ENCODE measurements around the gene ASB15.
"Not testable (repeated sequence)": the region's sequence is repeated elsewhere in the genome, so short reads cannot be mapped to it uniquely, and the experiment has no call there.

Gene ASB15

DNA sequence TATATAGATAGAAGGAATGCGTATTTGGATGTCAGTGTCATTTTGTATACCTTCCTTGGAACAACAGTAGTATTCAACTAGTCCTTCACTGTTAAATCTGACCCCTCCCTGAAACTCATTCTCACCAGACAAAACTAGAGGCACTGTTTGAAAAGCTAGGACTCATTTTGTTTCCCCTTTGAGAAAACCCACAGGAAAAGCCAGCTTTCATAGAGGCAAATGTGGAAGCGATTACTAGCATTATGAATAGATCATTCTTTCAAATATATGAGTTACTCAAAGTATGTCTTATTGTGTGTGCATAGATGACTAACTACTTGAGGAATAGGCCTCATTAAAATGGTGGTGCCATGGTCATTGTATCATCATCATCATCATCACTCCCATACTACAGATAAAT is 1.9 kb upstream of the ASB15 start:
- DNase-seq, result no peak

DNA sequence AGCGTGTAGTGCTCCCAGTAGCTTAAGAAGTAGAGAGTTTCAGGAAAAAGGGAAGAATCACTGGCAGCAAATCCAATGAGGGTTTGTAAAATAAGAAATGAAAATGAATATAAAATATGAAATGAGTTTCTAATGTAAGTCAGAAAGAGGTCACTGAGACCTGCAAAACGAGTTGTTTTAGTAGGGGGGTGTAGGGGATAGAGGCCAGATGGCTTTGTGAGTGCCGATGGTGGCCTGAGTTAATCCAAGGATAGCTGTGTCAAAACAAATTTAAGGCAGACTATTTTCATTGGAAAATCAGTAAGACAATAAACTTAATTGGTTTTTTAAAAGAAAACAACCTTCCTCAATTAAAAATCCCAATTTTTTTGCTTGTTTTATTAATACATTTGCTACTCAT is 745 bp upstream of the ASB15 start:
- no peak for DNase-seq

DNA sequence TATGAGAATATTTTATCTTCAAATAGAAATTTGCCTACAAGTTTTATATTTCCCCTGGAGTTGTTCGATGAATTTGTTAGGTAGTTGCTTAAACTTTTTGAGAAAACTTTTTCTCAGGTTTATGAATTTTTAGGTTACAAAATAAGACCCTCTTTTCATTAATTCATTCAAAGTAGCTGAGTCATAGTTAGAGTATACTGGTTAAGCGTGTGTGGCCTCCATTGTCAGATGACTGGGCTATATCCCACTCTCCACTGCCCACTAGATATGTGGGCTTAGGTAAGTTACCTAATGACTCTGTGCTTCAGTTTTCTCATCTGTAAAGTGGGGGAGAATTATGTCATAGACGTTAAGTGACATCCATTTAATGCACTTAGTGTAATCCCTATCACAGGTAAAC is 1.0 kb downstream of the ASB15 start:
- no peak for DNase-seq

DNA sequence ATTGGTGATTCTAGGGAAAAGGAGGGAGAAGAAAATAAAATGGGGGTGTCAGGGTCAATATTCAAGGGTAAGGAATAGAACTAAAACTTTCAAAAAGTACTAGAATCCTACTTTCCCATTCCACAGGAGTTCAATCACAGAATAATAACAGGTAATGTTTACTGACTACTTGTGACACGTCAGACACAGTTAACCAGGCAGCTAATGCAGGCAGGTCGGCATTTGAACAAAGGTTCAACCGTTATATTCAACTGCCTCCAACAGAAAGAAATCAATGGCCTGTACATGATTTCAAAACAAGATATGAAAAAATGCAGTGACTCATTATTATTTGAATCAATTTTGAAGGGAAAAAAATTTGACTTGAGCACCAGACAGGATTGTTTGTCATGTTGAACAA is 3.1 kb downstream of the ASB15 start:
- no peak for DNase-seq

DNA sequence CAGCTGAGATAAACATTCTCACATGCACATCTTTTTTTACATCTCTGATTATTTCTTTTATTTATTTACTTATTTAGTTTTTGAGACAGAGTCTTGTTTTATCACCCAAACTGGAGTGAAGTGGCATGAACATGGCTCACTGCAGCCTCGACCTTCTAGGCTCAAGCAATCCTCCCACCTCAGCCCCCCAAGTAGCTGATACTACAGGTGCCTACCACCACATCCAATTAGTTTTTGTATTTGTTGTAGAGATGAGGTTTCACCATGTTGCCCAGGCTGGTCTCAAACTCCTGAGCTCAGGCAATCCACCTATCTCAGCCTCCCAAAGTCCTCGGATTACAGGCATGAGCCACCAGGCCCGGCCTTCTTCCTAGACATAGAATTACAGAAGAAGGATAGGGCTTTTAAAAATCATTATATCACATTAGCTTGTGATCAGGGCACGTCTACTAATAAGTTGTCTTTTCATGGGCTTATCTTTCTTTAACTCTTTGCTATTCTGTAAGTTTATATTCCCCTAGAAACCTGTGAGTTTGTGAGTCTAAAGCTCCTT is 5.9 kb downstream of the ASB15 start:
- no peak for DNase-seq

DNA sequence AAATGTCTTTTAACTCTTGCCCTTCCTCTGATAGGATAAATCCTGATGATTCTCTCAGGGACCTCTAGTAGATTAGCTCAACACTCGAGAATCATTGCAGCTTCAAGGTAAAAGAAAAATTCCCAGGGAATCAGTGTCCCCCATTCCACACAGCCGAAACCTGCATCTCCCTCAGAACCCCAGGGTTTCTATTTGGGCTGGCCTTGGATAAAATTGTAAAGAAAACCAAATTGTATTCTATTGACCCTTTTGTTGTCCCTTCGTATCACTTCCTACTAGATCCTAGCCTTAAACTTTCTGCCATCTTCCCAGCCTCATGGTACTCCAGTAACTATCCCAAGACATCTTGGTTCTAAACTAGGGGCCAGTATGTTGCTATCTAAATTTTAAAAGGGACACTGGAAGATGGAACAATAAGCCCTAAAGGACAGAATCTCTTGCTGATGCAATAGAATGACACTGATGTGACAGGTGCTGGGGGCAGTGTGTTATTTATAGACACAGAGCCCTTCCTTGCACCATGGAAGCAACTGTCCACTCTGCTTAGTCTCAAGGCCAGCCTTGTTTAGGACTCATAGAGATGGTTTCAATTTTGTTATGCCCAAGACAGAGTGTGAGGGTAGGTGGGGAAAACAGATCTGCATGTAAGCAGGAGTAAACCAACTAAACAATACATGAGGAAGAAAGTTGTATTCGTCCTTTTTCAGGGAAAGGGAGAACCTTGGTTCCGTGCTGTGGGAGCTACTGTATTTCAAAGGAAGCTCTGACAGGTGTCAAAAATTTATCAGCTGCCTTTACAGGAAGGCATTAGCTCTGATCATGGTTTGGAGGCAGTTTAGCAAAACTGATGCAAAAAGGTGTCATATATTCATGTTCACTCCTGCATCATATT is 7.6 kb downstream of the ASB15 start:
- DNase-seq, result no peak

DNA sequence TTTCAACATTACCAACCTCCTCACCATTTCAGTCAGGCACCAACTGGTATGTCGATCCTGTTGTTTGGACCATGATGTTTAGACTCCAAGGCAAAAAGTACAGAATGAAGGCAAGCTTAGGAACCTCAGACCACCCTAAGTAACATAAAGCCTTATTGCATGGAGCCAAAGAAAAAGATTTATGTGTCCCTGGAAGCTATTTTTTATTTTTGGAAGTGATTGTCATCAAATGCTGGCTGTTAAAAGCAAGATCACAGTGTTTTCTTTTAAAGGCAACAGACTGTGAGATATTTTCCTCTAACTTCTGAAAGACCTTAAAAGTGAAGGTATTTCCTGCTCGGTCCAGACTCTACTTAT is 8.2 kb downstream of the ASB15 start:
- no peak for DNase-seq

DNA sequence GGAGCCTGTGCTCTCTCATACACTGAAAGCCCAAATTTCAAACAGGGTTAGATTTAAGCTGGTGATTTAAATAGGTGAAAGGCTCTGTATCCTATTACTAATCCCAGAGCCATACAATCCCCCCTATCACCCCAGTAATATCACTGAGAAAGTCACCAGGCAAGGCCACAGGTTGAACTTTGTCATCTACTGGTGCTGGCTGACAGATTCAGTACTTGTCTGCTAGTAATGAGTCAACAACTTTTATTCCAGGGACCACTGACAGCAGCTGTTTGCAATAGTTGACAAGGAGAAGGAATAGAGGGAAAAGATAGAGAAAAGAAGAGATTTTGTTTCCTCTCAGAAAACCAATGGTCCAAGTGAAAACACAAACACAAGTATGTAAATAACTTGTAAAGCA is 10.4 kb downstream of the ASB15 start:
- no peak for DNase-seq

DNA sequence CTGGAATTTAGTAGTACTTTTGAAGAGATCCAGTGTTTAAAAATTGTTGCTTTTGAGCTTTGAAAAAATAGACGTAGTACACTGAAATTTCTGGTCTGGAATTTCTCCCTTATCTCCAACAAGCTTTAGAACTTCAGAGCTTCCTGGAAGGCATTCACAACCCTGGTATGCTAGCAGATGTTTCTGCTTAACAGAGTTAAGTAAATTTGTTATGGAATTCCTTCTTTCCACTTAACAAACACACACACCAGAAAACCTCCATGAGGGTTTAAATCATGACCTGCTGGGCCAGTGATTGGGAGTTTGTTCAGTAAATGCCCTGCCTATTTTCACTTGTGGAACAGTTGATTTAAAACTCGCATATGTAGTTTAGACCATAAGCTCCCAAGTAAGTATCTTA is 13.7 kb downstream of the ASB15 start:
- no peak for DNase-seq

DNA sequence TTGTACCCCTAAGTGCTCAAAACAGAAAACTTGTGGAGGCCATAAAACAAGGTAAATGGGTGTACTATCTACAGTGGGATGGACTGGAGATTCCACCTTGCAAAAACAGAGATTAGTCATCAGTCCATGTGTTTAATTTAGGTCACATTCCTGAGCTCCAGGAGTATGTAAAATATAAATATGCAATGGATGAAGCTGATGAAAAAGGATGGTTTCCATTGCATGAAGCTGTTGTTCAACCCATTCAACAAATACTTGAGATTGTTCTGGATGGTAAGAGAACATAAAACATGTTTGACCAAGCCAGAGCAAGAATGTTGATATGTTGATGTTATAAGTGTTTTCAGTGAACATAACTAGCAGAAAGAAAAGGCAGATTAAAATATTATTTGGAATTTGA is 14.6 kb downstream of the ASB15 start:
- no peak for DNase-seq

DNA sequence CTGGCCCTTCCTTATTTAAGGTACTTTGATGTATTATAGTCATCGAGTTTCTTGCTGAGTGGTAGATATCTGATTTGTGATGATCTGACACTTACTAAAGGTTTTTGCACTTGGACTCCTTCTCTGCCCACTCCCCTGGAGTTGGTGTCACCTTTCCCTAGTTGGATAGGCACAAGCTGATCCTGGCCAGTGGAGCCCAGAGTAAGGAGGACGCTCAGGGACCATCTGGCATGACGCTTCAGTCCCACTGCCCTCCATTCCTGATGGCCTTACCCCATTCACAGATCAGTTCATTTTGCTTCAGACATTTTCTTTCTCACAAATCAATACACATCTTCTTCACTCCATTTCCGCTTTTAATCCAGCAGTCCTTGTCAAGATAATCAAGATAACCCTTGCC is 20.1 kb downstream of the ASB15 start:
- no peak for DNase-seq

DNA sequence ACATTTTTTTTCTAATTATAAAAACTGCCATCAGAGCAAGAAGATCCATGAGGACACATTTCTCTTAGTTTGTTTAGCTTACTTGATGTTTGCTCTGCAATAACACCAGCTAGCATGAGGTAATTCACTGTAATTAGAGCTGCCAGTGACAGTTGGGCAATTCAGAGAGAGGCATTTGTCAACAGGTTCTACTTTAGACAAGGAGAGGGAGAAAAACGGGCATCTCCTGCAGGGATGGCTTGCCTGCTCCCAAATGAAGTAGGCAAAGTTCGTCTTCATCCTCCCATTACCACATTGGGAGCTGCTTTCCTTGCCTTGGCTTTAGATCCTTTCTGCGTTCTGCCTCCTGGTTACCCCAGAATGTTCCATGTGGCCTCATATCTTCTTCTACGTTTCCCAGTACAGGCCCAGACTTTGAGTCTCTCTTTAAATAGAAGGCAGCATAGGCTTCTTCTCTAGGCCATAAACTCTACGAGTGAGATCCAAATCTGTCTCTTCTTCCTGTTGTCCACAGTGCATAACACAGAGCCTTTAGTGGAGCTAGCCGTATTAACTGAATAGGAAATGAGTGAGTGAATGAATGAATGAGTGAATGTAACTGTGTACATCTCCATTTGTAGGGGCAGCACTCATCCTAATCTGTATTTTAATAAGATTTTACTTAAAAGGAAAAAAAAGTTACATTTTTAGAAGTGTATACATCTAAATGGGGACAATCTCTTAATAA is 21.2 kb downstream of the ASB15 start:
- no peak for DNase-seq

DNA sequence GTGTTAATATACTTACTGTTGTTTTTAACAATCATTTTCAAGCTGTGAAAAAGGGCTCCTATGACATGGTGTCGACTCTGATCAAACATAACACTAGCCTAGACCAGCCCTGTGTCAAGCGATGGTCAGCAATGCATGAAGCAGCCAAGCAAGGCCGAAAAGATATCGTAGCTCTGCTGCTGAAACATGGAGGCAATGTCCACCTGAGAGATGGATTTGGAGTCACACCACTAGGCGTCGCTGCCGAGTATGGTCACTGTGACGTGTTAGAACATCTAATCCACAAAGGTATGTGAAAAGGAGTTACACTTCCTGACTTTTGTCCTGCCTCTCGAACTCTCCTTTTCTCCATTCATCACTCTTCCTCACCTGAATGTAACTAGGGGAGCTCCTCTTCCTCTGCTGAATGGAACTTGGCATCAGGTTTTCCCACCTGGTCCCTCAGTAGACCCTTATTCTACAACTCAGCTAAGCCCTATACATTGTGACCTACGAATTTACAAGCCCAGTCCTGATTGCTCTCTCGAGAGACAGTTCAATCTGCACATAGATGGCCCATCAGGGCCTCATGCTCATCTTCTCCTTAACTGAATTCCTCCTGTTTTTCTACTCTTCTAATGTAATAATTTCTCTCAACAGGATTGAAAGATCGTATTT is 23.0 kb downstream of the ASB15 start:
- peak; percentile 64 for DNase-seq

DNA sequence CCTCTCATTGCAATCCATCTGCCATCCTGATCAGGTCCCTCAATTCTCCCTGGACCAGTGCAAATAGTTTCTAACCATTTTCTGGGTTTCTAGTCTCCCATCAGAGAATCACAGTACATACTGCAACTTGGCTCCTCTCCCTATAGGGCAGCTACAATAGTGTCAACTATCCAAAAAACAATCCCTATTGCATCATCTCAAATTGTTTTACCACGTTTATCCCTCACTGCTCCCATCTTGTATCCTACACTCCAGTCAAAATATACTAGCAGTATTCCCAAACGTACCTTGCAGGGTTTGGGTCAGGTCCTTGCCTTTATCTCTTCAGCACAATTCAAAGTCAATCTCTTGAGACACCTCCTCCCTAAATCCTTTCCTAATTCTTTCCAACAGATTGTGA is 23.6 kb downstream of the ASB15 start:
- no peak for DNase-seq

DNA sequence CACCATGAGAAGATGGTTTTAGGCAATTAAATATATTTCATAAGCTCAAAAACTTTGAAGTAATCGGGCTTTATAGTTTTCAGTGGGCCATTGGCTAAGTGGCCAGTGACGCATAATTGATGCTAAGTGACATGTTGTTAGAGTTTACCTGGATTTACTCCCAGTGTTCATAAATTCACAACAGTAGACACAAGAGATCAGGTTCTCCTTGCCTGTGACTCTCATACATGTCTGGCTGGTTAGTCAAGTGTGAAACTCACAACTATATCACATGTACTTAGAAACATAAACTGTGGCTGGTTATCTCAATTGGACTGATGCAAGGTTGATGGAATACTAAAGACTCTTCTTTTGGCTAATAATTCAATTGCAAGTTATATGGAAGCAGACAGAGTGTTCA is 26.2 kb downstream of the ASB15 start:
- DNase-seq, result no peak

DNA sequence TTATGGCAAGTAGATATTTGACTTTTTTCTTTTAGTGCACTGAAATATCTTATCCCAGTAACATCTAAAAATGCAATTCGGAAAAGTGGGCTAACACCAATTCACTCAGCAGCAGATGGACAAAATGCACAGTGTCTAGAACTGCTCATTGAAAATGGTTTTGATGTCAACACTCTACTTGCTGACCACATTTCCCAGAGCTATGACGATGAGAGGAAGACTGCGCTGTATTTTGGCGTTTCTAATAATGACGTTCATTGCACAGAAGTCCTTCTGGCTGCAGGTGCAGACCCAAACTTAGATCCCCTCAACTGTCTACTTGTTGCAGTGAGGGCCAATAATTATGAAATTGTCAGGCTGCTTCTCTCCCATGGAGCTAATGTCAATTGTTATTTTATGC is 27.2 kb downstream of the ASB15 start:
- DNase-seq, result no peak

DNA sequence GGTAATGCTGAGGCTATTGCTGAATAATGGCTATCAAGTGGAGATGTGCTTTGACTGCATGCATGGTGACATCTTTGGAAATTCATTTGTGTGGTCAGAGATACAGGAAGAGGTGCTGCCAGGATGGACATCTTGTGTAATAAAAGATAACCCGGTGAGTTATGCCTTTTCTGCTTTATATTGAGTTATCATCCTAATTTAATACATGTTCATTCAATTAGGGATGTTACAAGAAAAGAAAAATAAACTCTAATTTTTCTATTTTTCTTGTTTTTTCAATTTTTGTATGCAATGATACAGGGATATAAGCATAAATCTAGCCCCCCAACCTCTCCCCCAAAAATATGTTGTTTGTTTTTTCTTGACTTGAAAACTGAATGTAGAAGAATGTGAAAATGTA is 27.7 kb downstream of the ASB15 start:
- DNase-seq, result no peak

DNA sequence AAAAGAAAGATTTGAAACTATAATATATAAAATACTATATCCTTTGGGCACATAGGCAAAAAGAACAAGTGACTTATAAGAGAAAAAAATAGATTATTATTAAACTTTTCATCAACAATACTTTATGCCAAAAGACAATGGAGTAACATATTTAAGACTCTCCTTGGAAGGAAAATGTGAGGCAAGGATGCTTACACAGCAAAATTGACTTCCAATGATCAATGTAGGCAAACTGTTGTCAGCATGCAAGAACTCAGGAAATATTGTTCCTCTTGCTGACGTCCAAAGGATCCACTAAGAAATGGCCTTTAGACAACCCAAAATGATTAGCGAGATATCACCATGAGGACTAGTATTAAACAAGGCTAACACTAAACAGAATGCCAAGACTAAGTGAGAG is 31.2 kb downstream of the ASB15 start:
- DNase-seq, result no peak

DNA sequence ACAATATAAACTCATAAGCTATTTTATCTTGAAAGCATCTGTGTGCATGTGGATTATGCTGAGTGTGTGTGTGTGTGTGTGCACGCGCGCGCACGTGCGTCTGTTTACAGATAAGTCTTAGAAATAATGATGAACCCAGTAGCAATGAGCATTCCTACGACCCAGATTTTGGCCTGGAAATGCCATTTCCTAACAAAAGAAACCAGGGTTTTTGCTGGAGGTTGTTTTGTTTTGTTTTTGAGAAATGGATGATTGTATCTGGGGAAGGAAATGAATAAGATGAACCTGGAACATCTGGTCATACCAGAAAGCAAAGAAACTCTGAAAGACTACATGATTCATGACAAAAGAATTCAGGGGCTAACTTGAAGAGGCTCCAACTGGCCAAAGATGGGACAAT is 31.9 kb downstream of the ASB15 start:
- DNase-seq, result no peak

DNA sequence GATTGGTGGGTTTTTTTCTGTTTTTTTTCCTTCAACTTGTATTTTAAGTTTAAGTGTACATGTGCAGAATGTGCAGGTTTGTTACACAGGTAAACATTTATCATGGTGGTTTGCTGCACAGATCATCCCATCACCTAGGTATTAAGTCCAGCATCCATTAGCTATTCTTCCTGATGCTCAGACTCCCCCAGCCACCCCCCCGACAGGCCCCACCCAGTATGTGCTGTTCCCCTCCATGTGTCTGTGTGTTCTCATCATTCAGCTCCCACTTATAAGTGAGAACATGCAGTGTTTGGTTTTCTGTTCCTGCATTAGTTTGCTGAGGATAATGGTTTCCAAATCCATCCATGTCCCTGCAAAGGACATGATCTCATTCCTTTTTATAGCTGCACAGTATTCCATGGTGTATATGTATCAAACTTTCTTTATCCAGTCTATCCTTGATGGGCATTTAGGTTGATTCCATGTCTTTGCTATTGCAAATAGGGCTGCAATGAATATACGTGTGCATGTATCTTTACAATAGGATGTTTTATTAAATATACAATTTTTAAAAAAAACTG is 32.5 kb downstream of the ASB15 start:
- DNase-seq, result not testable (repeated sequence)

DNA sequence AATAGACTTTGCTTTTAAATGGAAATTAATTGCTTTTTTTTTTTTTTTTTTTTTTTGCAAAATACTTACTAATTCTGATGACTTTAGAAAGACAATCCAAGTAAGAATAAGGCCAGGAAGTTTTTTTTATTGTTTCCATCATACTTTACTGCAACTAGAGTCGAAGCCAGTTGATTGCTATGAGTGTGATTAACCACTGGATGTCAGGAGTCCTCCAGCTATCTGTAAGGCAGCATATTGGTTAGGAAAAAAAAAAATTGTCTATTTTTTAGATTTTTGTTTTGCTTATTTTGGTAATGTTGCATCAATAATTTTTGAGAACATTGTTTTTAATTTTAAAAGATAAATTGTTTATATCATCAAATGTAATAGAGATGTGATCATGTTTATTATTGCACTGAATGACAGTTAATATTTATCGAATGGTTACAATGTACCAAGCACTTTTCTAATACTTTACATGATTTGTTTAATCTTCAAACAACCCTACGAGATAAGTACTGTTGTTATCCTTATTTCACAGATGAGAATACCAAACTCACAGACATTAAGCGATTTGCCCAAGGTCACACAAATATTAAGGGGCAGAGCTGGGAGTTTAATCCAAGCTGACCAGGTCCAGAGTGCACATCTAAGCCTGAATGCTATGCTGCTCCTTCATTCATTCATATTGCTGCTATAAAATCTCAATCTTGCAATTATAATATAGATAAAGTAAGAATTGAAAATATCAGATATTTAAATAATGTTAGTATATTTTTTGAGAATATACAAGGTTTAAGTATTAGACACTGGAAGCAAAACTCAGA is 34.1 kb downstream of the ASB15 start:
- no peak for DNase-seq

DNA sequence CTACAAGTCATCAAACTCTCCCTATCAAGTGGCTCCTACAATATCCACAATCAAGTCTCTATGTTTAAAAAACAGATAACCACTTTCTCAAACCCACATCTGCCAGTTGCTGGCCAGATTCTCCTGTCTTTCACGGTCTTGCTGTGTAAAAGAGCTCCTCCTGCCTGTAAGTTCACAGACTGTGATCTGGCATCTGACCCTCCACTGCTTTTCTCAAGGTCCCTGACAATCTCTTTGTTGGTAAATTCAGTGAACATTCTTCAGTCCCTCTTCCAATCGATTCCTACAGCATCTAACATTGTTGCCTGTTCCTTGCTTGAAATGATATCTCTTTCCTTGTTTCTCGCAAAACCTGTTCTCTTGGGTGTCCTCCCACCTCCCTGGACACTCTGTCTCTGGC is 35.6 kb downstream of the ASB15 start:
- no peak for DNase-seq

DNA sequence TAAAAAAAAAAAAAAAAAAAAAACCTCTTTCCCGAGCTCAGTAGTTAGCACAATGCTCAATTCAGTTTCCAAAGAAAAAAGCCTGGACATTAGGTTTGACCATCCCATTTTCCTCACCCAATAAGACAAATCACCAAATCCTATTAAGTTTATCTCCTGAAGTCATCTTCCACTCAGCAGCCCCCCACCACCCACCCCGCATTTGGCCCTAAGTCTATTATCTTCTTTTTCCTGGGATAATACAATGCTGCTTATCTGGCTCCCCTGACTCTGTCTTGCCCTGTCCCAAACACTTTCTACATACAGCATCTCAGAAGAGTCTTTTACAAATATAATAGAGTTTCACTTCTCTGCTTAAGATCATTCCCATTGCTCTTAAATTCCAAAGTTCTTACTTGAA is 36.3 kb downstream of the ASB15 start:
- DNase-seq, result no peak
